Heart left ventricle (tissue), 13 donors: ENCODE results near the gene ZC3H7A.

Source experiments
- POLR2A ChIP-seq, 2 donors: fragments of 450-650 bp; IDR thresholded peaks; one replicate each; pipeline ENCODE4 v1.6.1; 2017; ENCODE audit warnings: antibody characterized with exemption in 2 of 2, mild to moderate bottlenecking in 2 of 2, moderate library complexity in 2 of 2
- TF ChIP-seq, protein P1 (sequence below), 12 donors: fragments of 200-600 bp; sonication (generic) in 4 of 12; IDR thresholded peaks; one replicate each; pipeline versions ENCODE4 v1.5.0 to v1.8.0; 2018 to 2022; ENCODE audit warnings: antibody characterized with exemption in 12 of 12, mild to moderate bottlenecking in 5 of 12
- donor health status: ischemic (EF 13 %, LVEDD 7.1; RV severe dilation, severe dysfunction).
- donor health status: DM: no; HTN: yes; CAD: no.
- donor health status: DM: no; HTN: no; CAD: no.
- donor health status: ischemic (EF 25% LVEDD 6.9; RV normal size, moderate dysfunction).
- donor health status: ischemic (EF 25% LVEDD 5.7; RV mildly dilated, moderate dysfunction).
- donor health status: ischemic (EF 35%, LVEDD 5.7; RV mildly dilated, moderate dysfunction).
- donor health status: nonischemic (EF 11% LVEDD 7.7; RV severe dilation, severe dysfunction).
- donor health status: DM: yes; HTN: yes; CAD: no.
- donor health status: PGD.
- donor health status: ischemic (EF 29% LVEDD 5.4; RV normal size, mild dysfunction).
- donor health status: nonischemic (EF 23%, LVEDD 6.1; RV moderate dilation, normal function).

DNA sequence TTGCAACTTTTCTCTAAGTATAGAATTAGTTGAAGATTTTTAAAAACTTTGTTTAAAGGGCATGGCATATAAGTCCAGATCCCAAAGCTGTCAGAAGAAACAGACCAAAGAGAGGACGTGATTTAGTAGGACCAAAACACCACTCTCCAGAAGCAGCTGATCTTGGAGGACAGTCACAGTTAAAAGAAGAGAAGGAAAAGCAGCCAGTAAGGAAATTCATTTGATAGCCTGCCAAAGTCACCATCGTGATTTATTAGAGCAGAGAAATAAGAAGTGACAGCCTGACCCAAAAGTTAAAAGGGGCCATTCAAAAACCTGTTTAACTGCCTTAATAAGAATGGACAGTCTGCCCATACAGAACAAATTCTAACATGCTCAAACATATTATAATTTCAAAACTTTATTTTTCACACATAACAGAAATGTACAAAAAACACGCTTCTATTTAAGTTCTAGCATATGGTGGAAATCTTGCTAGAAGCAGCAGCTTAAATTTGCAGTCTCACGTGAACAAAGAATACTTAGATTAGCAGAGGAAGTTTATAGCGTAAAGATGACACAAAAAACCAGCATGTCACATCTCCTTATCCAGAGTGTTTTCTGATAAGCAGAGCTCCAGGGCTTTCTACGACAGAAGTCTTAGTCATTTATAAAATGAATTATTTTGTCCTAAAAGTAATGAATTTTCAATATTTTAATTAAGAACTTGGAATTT lies 91.6 kb downstream of the ZC3H7A start:
- TF ChIP-seq POLR2A (IDR thresholded peaks at IDR 0.05): no peak
- TF ChIP-seq, protein P1, sequence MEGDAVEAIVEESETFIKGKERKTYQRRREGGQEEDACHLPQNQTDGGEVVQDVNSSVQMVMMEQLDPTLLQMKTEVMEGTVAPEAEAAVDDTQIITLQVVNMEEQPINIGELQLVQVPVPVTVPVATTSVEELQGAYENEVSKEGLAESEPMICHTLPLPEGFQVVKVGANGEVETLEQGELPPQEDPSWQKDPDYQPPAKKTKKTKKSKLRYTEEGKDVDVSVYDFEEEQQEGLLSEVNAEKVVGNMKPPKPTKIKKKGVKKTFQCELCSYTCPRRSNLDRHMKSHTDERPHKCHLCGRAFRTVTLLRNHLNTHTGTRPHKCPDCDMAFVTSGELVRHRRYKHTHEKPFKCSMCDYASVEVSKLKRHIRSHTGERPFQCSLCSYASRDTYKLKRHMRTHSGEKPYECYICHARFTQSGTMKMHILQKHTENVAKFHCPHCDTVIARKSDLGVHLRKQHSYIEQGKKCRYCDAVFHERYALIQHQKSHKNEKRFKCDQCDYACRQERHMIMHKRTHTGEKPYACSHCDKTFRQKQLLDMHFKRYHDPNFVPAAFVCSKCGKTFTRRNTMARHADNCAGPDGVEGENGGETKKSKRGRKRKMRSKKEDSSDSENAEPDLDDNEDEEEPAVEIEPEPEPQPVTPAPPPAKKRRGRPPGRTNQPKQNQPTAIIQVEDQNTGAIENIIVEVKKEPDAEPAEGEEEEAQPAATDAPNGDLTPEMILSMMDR (IDR thresholded peaks at IDR 0.05): no peak
